Hippocampal formation (tissue), 2 donors: ENCODE results near the gene TOE1.
A peak's percentile ranks its signal among the peaks of the same experiment; 100 is the strongest.
"Not testable (repeated sequence)": the region's sequence is repeated elsewhere in the genome, so short reads cannot be mapped to it uniquely, and the experiment has no call there.

Source experiments
- DNase-seq, 2 donors: peaks; one replicate each; lab custom pipeline; 2025; lab: John Stamatoyannopoulos, UW

Gene TOE1

GRCh38 chr1:45339789-45340558 is at the start of gene TOE1, which contains the start of gene MUTYH:
Gene TOE1 (plus strand): TSS chr1:45340170. CDS start chr1:45340253, 83 bp downstream.
Gene MUTYH (minus strand): TSS chr1:45340440. CDS start chr1:45334505, 5,935 bp downstream.
- DNase-seq: peak; percentile 83 to 91

GRCh38 chr1:45291002-45291401 is 49.0 kb upstream of the TOE1 start:
- DNase-seq: not testable (repeated sequence)

GRCh38 chr1:45291716-45292115 is 48.3 kb upstream of the TOE1 start:
- no peak for DNase-seq

- DNase-seq: peak in 1 of 2 donors; percentile 19
These were observed 42.2 kb upstream of the TOE1 start for GRCh38 chr1:45297666-45298356.

- DNase-seq: no peak
These were observed 40.7 kb upstream of the TOE1 start for GRCh38 chr1:45299296-45299695.

- DNase-seq: peak; percentile 8 to 83
These were observed 39.8 kb upstream of the TOE1 start for GRCh38 chr1:45299981-45300668.

- no peak for DNase-seq
These were observed 39.3 kb upstream of the TOE1 start for GRCh38 chr1:45300669-45300997.

- no peak for DNase-seq
These were observed 37.3 kb upstream of the TOE1 start for GRCh38 chr1:45302505-45303150.

- DNase-seq: peak; percentile 97 to 98
These were observed 36.3 kb upstream of the TOE1 start for GRCh38 chr1:45303520-45304310.

- DNase-seq: no peak
These were observed 35.5 kb upstream of the TOE1 start for GRCh38 chr1:45304311-45305081.

GRCh38 chr1:45305231-45305630 is 34.7 kb upstream of the TOE1 start:
- DNase-seq: no peak

- no peak for DNase-seq
These were observed 33.7 kb upstream of the TOE1 start for GRCh38 chr1:45306319-45306718.

- no peak for DNase-seq
These were observed 33.1 kb upstream of the TOE1 start for GRCh38 chr1:45306905-45307304.

- no peak for DNase-seq
These were observed 25.7 kb upstream of the TOE1 start for GRCh38 chr1:45314266-45314665.

- no peak for DNase-seq
These were observed 22.8 kb upstream of the TOE1 start for GRCh38 chr1:45317166-45317565.

GRCh38 chr1:45319761-45320160 is 20.2 kb upstream of the TOE1 start:
- DNase-seq: no peak

- DNase-seq: no peak
These were observed 18.5 kb upstream of the TOE1 start for GRCh38 chr1:45321444-45321843.

GRCh38 chr1:45322486-45323040 is 17.4 kb upstream of the TOE1 start:
- DNase-seq: no peak

GRCh38 chr1:45325851-45326506 is 14.0 kb upstream of the TOE1 start:
- DNase-seq: no peak
